Activated T-helper 2 cell treated with anti-CD3 and anti-CD28 coated beads, Interferon-gamma antibody, Interleukin-2, Interleukin-4, amounts not matched to agents 10 μg/mL and 5 μg/mL and 100 μg/mL, durations not matched to agents 14 hours and 24 hours and 36 hours (primary cell): ENCODE measurements around the gene ACTL8. TPM values are rescaled to one million over a fixed set of nuclear protein-coding genes. Genes with fewer than 3 reads are reported as not detected.

ENCODE experiments used
- DNase-seq: peaks from one replicate; pipeline ENCODE4 v3.0.0; 2021; ENCODE audit warnings: low spot score
- H3K27ac Mint-ChIP-seq: one replicate; pipeline ENCODE4 v1.8.0; 2021; ENCODE audit warnings: mixed read lengths
- H3K27me3 Mint-ChIP-seq: one replicate; pipeline ENCODE4 v1.8.0; 2021; ENCODE audit warnings: low read depth, mixed read lengths
- H3K36me3 Mint-ChIP-seq: one replicate; pipeline ENCODE4 v1.8.0; 2021; ENCODE audit warnings: low read depth, mixed read lengths
- H3K4me1 Mint-ChIP-seq: one replicate; pipeline ENCODE4 v1.8.0; 2021; ENCODE audit warnings: low read depth, mixed read lengths
- H3K4me3 Mint-ChIP-seq: one replicate; pipeline ENCODE4 v1.8.0; 2021; ENCODE audit warnings: low read depth, mild to moderate bottlenecking, moderate library complexity, mixed read lengths
- H3K9me3 Mint-ChIP-seq: one replicate; pipeline ENCODE4 v1.8.0; 2021; ENCODE audit warnings: mixed read lengths
- intact Hi-C: fragments of 100-400 bp; cut with micrococcal nuclease; formaldehyde crosslinking; loops from one replicate; pipeline ENCODE4 v1.15.1; 2023
- total RNA-seq: library from RNA; stranded (reverse); gene quantifications from 2 replicates; pipeline ENCODE4 v1.2.3, GENCODE V29; 2022

The ACTL8 gene
- total RNA-seq, 1 donor from 2014 or later, result not detected

DNA sequence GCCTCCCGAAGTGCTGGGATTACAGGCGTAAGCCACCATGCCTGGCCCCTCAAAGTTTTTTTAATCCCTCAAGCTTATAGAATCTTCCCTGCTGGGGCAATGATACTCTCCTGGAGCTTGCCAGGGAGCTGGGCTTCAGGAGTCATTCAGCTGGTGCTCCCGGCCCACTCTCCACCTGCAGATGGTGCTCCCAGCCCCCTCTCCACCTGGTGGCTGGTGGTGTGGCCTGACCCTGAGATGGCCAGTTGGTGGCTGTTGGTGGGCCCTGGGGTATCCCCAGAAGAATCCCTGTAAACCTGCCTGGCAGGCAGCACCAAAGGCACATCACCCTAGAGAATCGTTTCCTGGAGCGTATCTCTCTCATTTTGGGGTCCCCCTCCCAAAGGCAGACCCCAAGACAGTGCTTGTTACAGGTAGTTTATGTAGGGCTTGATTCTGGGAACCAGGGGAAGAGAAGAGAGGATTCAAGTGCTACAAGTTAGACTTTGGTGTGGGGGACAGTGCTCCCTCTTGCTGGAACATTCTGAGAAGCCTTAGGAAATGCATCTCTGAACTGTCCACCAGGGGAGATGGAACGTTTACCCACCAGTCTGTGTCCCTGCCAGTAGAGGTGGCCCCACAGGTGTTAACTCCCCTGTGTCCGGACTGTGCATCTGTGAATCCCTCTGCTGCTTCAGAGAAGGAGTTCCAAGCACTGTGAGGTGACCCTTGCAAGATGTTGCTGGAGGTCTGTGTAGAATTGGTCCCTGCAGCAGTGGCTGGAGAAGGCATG lies 29.1 kb upstream of the ACTL8 start:
- Mint-ChIP-seq H3K9me3 (no peaks in the 10 kb centered on the region), H3K27ac (no peak overlapping the region), H3K27me3 (no peaks in the 10 kb centered on the region), H3K4me1 (no peaks in the 10 kb centered on the region), H3K36me3 (no peaks in the 10 kb centered on the region), H3K4me3 (no peak overlapping the region)
- intact Hi-C loops, result no loop called here
- no peak for DNase-seq

DNA sequence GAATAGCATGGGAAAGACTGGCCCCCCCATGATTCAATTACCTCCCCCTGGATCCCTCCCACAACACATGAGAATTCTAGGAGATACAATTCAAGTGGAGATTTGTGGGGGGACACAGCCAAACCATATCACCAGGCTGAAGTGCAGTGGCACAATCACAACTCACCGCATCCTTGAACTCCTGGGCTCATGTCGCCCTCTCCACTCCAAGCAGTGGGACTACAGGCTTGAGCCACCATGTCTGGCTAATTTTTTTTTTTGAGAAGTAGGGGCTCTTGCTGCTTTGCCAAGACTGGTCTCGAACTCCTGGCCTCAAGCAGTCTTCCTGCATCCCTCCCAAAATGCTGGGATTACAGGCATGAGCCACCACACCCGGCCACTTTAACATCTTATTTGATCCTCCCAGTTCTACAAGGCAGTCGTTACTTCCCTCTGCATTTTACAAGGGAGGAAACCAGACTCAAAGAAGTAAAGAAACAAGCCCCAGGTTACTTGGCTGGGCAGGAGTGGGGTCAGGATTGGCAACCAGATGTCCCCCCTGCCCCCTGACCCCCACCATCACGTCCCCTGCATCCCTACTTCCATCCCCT lies 26.9 kb upstream of the ACTL8 start:
- Mint-ChIP-seq H3K27me3 (no peaks in the 10 kb centered on the region), H3K36me3 (no peaks in the 10 kb centered on the region), H3K9me3 (no peaks in the 10 kb centered on the region), H3K4me3 (no peak overlapping the region), H3K27ac (no peak overlapping the region), H3K4me1 (no peaks in the 10 kb centered on the region)
- intact Hi-C loops, result no loop called here
- no peak for DNase-seq

GRCh38 chr1:17729248-17729647 lies 25.9 kb upstream of the ACTL8 start:
- Mint-ChIP-seq H3K27me3 (no peaks in the 10 kb centered on the region), H3K27ac (no peak overlapping the region), H3K4me1 (no peaks in the 10 kb centered on the region), H3K4me3 (no peak overlapping the region), H3K36me3 (no peaks in the 10 kb centered on the region), H3K9me3 (no peaks in the 10 kb centered on the region)
- intact Hi-C loops, result no loop called here
- no peak for DNase-seq

DNA sequence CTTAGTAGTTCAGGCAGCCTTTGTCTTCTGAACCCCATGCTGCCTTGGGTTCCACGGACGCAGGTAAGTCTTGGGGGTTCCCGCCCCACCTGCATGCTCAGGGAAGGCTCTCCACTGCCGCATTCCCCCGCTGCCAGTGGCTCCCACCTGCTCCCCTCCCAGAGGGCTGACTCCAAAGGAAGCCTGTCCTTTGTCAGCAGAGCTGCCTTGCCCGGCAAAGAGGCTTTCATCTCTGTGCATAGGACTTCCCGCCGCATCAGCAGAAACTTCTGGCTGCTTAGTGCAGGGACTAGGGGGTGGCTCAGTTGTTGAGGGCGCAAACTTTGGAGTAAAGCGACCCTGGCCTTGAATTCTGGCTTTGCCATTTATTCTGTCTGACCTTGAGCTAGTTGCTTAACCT lies 25.2 kb upstream of the ACTL8 start:
- intact Hi-C loops, result no loop called here
- no peaks in the 10 kb centered on the region for H3K4me1 Mint-ChIP-seq
- no peak overlapping the region for H3K27ac Mint-ChIP-seq
- no peaks in the 10 kb centered on the region for H3K9me3 Mint-ChIP-seq
- no peaks in the 10 kb centered on the region for H3K36me3 Mint-ChIP-seq
- no peak for DNase-seq
- H3K4me3 Mint-ChIP-seq, result no peak overlapping the region
- H3K27me3 Mint-ChIP-seq, result no peaks in the 10 kb centered on the region

GRCh38 chr1:17731460-17731859 lies 23.7 kb upstream of the ACTL8 start:
- no peak for DNase-seq
- Mint-ChIP-seq H3K4me1 (no peaks in the 10 kb centered on the region), H3K36me3 (no peaks in the 10 kb centered on the region), H3K4me3 (no peak overlapping the region), H3K27ac (no peak overlapping the region), H3K9me3 (no peaks in the 10 kb centered on the region), H3K27me3 (no peaks in the 10 kb centered on the region)
- intact Hi-C loops, result no loop called here

- Mint-ChIP-seq H3K27me3 (no peaks in the 10 kb centered on the region), H3K36me3 (no peaks in the 10 kb centered on the region), H3K27ac (no peak overlapping the region), H3K4me1 (no peaks in the 10 kb centered on the region), H3K9me3 (no peaks in the 10 kb centered on the region), H3K4me3 (no peak overlapping the region)
- intact Hi-C loops, result no loop called here
- DNase-seq, result no peak
Observed at GRCh38 chr1:17732475-17732874, 22.7 kb upstream of the ACTL8 start.

DNA sequence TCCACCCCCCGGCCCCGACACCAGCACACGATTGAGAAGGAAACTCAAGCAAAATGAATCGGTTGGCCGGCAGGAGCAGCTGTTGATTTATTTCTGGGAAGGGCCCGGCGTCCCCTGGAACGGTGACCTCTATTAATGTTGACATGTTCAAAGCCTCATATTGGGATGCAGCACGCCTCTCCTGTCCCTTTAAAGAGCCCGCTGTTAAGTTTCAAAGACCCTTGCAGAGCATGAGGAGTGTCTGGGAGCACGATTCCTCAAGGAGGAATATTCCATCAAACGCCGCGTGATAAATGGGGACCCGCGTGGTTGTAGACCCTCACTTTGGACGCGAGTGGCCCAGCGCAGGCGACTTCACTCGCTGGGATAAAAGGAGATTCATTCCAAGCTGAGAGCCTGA lies 21.5 kb upstream of the ACTL8 start:
- no peak overlapping the region for H3K4me3 Mint-ChIP-seq
- no peaks in the 10 kb centered on the region for H3K27me3 Mint-ChIP-seq
- no peaks in the 10 kb centered on the region for H3K9me3 Mint-ChIP-seq
- DNase-seq, result no peak
- no peaks in the 10 kb centered on the region for H3K4me1 Mint-ChIP-seq
- intact Hi-C loops, result no loop called here
- H3K36me3 Mint-ChIP-seq, result no peaks in the 10 kb centered on the region
- H3K27ac Mint-ChIP-seq, result no peak overlapping the region

DNA sequence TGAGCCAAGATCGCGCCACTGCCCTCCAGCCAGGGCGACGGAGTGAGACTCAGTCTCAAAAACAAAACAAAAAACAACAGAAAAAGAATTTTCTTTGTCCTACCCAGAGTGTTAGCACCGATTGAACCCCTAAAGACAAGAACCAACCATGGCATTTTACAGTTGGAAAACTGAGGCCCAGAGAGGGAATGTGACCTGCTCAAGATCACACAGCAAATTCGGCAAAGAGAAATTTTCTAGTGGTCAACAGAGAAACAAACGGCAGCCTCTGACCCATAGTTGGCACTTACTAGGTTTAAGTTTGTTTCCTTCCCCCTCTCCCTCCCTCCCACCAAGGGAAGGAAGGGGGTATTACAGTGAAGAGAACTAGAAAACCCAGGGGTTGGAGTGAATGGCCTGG lies 20.5 kb upstream of the ACTL8 start:
- no peaks in the 10 kb centered on the region for H3K27me3 Mint-ChIP-seq
- no peak for DNase-seq
- no peaks in the 10 kb centered on the region for H3K9me3 Mint-ChIP-seq
- H3K4me3 Mint-ChIP-seq, result no peak overlapping the region
- no peaks in the 10 kb centered on the region for H3K36me3 Mint-ChIP-seq
- H3K27ac Mint-ChIP-seq, result no peak overlapping the region
- intact Hi-C loops, result no loop called here
- H3K4me1 Mint-ChIP-seq, result no peaks in the 10 kb centered on the region

DNA sequence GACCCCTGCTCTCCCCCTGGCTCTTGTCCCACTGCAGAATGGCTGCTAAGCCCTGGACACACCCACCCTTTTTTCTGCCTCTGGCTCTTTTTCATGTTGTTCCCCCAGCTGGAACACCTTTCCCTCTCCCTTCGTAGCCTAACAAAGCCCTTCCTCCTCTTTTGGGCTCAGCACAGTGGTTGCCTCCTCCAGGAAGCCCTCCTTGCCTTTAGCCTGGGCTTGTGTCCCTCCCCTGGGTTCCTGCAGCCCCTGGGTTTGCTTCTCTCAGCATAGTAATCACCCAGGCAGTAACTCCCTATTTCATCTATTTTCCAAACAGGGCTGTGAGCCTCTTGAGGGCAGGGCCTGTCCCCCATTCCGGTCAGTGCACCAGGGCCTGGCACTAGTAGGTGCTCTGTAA lies 19.8 kb upstream of the ACTL8 start:
- no peaks in the 10 kb centered on the region for H3K36me3 Mint-ChIP-seq
- no peak for DNase-seq
- no peaks in the 10 kb centered on the region for H3K27me3 Mint-ChIP-seq
- no peak overlapping the region for H3K27ac Mint-ChIP-seq
- intact Hi-C loops, result no loop called here
- H3K4me3 Mint-ChIP-seq, result no peak overlapping the region
- H3K4me1 Mint-ChIP-seq, result no peaks in the 10 kb centered on the region
- H3K9me3 Mint-ChIP-seq, result no peaks in the 10 kb centered on the region

- H3K36me3 Mint-ChIP-seq, result no peaks in the 10 kb centered on the region
- no peaks in the 10 kb centered on the region for H3K27me3 Mint-ChIP-seq
- no peaks in the 10 kb centered on the region for H3K9me3 Mint-ChIP-seq
- no peak overlapping the region for H3K4me3 Mint-ChIP-seq
- DNase-seq, result no peak
- no peak overlapping the region for H3K27ac Mint-ChIP-seq
- no peaks in the 10 kb centered on the region for H3K4me1 Mint-ChIP-seq
- intact Hi-C loops, result no loop called here
Observed at GRCh38 chr1:17735793-17736192, 19.3 kb upstream of the ACTL8 start.

- no peaks in the 10 kb centered on the region for H3K36me3 Mint-ChIP-seq
- H3K27ac Mint-ChIP-seq, result no peak overlapping the region
- no peak for DNase-seq
- H3K4me3 Mint-ChIP-seq, result no peak overlapping the region
- H3K9me3 Mint-ChIP-seq, result no peaks in the 10 kb centered on the region
- intact Hi-C loops, result no loop called here
- no peaks in the 10 kb centered on the region for H3K4me1 Mint-ChIP-seq
- no peaks in the 10 kb centered on the region for H3K27me3 Mint-ChIP-seq
Observed at GRCh38 chr1:17736625-17737024, 18.5 kb upstream of the ACTL8 start.

GRCh38 chr1:17739050-17739449 lies 16.1 kb upstream of the ACTL8 start:
- Mint-ChIP-seq H3K9me3 (no peaks in the 10 kb centered on the region), H3K27me3 (no peaks in the 10 kb centered on the region), H3K27ac (no peak overlapping the region), H3K4me3 (no peak overlapping the region), H3K4me1 (no peaks in the 10 kb centered on the region), H3K36me3 (no peaks in the 10 kb centered on the region)
- no peak for DNase-seq
- intact Hi-C loops, result no loop called here

DNA sequence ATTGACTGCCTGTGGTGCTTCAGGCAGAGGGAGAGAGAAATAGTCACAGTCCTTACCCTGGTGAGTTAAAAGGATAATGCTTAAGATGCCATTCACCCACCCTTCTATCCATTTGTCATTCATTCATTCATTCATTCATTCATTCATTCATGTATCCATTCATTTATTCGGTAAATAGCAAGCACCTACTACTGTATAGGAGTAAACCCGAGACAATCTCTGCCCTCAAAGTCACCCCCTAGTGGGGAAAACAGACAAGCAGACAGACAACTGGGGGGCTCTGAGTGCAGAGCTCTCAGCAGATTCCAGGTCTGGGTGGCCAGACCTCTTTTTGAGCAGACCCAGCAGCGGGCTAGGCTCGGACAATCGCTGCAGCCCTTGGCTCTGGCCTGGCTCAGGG lies 14.1 kb upstream of the ACTL8 start:
- no peak for DNase-seq
- Mint-ChIP-seq H3K4me3 (no peak overlapping the region), H3K27ac (no peak overlapping the region), H3K9me3 (no peaks in the 10 kb centered on the region), H3K4me1 (no peaks in the 10 kb centered on the region), H3K27me3 (no peaks in the 10 kb centered on the region), H3K36me3 (no peaks in the 10 kb centered on the region)
- intact Hi-C loops, result no loop called here
